Stimulated activated CD8-positive, alpha-beta memory T cell treated with anti-CD3 and anti-CD28 coated beads, Interleukin-12 subunit alpha, Interleukin-12 subunit beta, amount 100 ng/mL, for 24 hours (primary cell): ENCODE measurements around the gene PRKG1.
"Not testable (repeated sequence)": the region's sequence is repeated elsewhere in the genome, so short reads cannot be mapped to it uniquely, and the experiment has no call there.

Source experiments
- DNase-seq: peaks from one replicate; pipeline ENCODE4 v3.0.0-alpha.2; 2020; ENCODE audit errors: extremely low read depth

PRKG1 gene

DNA sequence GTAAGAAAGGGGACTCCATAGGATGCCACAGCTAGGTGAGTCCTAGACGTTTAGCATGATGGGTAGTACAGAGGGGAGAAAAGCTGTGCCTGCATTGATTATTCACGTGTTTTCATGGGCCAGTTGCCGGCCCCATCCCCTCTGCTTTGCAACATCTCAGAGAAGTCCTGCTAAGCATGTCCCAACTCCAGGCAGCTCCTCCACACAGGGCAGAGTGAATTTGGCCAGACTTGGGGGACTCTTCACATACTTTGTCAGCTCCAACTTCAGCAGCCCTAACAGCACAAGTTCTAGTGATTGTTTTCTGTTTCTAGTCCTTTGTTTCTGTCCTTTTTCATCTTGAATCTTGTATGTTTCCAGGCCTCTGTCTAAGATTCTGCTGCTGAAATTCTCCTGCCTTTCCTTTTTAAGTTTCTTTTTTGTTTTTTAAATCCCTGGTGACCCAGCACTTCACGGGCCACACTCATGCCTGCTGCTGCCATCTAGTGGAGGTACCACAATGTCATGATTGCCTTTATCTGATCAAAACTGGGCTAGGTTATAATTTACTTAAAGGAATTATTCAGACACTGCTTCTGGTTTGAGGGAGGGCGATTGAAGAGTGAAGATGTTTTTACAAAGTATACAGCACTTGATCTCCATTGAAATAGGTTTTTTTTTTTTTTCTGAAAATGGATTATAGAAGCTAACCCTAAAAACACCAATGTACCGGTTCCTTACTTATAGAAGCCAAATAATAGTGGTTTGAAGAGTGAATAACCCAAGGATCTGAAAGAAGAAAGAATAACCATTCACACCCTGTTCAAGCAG is 348.2 kb downstream of the PRKG1 start:
- DNase-seq: no peak

GRCh38 chr10:51423121-51423452 is 348.8 kb downstream of the PRKG1 start:
- DNase-seq: no peak

DNA sequence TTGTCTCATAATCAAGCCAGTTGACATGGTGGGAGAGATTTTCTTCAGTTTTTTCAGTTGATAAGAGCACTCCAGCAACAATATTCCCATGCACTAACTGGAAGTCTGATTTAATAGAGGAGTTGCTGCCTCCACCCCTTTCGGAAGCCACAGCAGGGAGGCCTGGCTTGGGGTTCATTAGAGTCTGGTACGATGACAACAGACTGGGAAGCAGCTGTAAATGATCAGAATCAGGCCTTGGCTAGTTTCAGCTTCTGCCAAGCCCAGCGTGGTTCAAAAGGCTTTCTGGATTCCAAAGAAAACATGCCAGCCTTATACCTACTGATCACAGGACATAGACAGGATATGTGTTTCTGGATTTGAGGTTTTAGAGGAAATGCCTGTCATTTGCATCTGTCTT is 351.1 kb downstream of the PRKG1 start:
- DNase-seq: no peak

- DNase-seq: no peak
Measured at GRCh38 chr10:51427758-51428157, 353.5 kb downstream of the PRKG1 start.

- DNase-seq: no peak
Measured at GRCh38 chr10:51430506-51430905, 356.2 kb downstream of the PRKG1 start.

DNA sequence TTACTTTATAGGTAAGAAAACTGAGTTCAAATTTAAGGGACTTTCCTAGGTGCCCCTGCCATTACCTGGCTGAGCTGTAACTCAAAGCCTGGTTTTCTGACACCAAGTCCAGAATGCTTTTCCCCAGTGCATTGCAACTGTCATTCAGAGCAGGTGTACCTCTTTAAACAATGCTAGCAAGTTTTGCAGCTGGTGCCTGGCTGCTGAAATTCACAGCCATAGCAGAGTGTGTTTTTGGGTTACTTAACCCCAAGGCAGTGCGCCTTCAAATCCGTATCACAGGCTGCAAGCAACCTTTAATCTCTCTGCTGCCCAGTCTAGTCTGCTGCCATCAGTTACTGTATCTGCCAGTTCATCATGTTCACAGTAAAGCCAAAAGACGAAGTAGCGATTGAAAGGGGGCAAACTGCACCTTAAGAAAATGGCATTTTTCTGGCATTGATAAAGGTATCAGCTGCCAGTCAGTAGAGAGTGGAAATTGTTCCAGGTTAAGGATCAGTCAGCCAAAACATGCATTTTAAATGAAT is 359.7 kb downstream of the PRKG1 start:
- DNase-seq: no peak

GRCh38 chr10:51436805-51437204 is 362.5 kb downstream of the PRKG1 start:
- DNase-seq: no peak

- no peak for DNase-seq
Measured at GRCh38 chr10:51439645-51440044, 365.4 kb downstream of the PRKG1 start.

DNA sequence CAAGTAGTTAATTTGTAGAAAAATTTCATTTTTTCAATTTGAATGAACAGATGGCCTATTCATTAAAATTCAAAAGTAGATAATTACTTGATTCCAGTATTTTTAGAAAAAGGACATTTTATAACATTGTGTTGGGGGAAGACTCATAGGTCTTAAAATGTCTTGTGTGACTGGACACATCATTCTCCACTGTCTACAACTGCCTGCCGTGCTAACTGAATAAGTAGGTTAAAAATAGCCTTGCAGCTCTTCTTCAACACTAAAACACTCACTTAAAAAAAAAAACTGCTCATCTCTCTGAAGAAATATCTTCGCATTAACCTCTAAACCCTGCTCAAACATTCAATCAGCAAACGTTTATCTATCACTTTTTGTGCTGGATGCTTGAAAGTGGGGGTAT is 371.3 kb downstream of the PRKG1 start:
- no peak for DNase-seq

DNA sequence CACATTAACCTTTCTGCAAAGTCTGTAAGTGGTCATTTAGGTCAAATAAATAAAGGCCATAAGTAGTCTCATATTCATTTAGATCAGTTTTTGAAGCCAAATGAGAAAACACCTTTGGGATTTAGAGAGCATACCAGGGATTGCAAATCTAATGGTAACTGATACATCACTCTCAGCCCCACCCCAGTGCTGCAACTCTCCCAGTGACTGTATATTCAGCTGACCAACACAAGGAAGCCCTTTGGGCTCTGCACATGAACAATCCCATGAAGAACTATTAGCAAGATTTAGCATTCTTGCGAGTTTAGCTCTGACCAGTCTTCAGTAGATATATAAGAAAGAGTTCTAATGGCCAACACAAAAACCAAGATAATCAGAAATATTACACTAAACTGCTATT is 372.8 kb downstream of the PRKG1 start:
- no peak for DNase-seq

DNA sequence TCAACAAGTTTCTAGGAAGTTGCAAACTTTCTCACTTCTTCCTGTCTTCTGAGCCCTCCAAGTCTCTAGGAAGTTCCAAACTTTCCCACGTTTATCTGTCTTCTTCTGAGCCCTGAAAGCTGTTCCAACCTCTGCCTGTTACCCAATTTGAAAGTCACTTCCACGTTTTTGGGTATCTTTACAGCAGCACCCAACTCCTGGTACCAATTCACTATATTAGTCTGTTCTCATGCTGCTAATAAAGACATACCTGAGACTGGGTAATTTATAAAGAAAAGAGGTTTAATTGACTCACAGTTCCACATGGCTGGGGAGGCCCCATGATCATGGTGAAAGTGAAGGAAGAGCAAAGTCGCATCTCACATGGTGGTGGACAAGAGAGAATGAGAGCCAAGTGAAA is 381.5 kb downstream of the PRKG1 start:
- DNase-seq: not testable (repeated sequence)

- no peak for DNase-seq
Measured at GRCh38 chr10:51459476-51459875, 385.2 kb downstream of the PRKG1 start.

GRCh38 chr10:51462076-51462779 is 387.9 kb downstream of the PRKG1 start:
- no peak for DNase-seq

GRCh38 chr10:51468424-51468823 is 394.1 kb downstream of the PRKG1 start:
- DNase-seq: no peak

DNA sequence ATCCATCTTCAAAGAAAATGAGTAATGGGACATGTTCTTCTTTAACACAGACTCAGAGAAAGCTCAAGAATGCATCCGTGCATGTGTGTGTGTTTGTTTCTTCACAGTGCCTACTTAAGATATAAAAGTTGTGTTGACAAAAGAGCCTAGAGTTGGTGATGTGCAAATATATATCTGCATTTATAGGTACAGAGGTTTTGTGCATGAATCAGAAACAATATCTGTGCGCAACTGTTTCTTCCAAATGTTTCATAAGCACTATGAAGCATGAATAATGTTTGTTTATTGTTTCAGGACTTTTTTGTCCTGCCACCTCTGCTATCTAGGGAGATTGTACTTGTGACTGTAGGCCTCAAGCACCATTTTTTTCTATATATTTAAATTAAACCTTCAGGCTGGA is 395.4 kb downstream of the PRKG1 start:
- DNase-seq: no peak

DNA sequence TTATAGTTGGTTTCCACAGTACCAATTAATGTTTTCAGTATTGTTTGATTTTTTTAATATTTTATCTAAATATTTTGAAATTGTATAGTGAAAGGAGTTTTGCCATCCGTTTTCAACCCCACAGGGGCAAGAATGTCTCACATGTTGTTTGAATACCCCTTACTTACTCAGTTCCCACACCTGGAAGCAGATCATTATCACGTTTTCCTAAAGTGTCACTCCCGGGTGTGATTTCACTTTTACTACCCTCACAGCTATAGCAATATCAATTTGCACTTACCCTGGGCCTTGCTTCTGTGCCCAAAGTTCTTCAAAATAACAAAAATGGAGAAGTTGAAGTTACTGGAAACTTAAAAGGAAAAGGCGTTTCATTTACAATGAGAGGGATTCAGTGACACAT is 397.0 kb downstream of the PRKG1 start:
- no peak for DNase-seq

DNA sequence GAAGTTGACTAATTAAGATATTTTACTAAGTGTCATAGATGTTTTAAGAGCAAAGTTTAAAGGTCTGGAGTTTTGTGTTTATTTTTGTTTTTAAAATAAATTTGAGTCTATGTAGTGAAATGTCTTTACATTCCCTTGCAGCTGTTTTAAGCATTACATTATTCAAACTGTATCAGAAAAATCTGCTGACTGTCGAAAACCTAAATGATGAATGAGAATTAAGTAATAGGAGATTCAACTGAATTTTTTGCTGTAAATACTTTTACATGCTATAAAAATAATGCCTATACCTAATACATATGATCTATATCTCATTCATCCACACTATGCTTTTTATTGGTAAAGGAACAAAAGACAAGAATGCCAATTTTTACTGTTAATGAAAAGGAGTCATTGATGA is 397.9 kb downstream of the PRKG1 start:
- DNase-seq: no peak

DNA sequence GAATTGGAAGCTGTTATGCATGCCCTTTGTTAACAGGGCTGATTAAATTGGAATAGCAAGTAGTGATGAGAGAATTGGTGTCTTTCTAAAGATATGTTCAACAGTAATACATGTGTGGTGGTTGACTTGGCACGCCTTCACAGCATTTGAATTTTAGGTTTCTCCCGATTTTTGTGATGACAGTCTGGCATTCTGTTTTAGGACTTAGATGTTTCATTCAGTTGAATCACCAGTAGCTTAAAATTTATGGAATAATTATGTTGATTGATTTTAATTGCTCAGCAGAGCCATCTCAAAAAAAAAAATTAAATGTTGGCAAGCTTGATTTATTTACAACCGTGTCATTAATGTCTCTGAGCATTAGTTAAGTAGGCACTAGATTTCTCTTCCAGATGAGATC is 405.4 kb downstream of the PRKG1 start:
- DNase-seq: no peak

DNA sequence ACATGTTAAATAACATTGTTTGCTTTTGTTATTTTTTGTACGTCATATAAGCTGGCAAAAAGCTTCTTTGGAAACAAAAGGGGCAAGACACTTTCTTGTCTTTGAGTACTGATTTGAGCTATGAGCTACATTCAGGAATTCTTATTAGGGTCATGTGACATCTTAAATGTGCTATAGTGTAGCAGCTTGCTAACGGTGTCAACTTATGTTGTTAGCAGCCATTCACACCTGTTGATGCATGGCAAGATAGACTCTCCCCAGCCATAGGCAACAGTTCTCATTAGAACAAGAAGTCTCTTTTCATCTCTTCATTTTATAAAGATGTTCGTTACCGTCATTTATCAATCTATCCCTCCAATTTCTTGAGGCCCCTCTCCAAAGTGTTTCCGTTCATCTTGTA is 411.4 kb downstream of the PRKG1 start:
- no peak for DNase-seq

- no peak for DNase-seq
Measured at GRCh38 chr10:51487576-51487975, 413.3 kb downstream of the PRKG1 start.

GRCh38 chr10:51488766-51489408 is 414.6 kb downstream of the PRKG1 start:
- DNase-seq: no peak

DNA sequence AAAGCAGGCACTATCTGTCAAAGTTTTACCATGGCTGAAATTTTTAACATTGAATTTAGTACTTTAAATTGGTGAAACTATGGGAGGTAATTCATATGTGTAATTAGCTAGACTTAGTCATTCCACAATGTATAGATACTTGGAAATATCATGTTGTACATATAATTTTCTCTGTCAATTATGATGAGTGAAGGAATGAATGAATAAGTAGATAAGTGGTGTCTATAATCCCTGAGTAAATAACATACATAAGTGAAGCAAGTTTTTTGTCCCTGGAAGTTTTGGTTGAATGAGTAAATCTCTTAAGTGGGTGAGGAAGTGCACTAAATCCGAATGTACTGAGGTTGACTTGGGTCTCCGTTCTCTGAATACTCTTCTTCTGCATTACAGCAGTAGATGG is 424.1 kb downstream of the PRKG1 start:
- DNase-seq: no peak

GRCh38 chr10:51501396-51501795 is 427.1 kb downstream of the PRKG1 start:
- DNase-seq: no peak
